Activated CD8-positive, alpha-beta memory T cell treated with anti-CD3 and anti-CD28 coated beads for 4 hours (primary cell): ENCODE measurements around the gene ANKRD44.
"Not testable (repeated sequence)": the region's sequence is repeated elsewhere in the genome, so short reads cannot be mapped to it uniquely, and the experiment has no call there.

Source experiments
- DNase-seq, 2 donors: peaks; one replicate each; pipeline ENCODE4 v3.0.0-alpha.2; 2020; ENCODE audit warnings: low read depth in 2 of 2

The ANKRD44 gene

DNA sequence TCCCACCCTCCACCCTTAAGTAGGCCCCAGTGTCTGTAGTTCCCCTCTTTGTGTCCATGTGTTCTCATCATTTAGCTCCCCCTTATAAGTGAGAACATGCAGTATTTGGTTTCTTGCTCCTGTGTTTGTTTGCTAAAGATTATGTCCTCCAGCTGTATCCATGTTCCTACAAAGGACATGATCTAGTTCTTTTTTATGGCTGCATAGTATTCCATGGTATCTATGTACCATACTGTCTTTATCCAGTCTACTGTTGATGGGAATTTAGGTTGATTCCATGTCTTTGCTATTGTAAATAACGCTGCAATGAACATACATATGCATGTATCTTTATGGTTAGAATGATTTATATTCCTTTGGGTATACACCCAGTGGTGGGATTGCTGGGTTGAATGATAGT lies 233.9 kb downstream of the ANKRD44 start:
- no peak for DNase-seq

DNA sequence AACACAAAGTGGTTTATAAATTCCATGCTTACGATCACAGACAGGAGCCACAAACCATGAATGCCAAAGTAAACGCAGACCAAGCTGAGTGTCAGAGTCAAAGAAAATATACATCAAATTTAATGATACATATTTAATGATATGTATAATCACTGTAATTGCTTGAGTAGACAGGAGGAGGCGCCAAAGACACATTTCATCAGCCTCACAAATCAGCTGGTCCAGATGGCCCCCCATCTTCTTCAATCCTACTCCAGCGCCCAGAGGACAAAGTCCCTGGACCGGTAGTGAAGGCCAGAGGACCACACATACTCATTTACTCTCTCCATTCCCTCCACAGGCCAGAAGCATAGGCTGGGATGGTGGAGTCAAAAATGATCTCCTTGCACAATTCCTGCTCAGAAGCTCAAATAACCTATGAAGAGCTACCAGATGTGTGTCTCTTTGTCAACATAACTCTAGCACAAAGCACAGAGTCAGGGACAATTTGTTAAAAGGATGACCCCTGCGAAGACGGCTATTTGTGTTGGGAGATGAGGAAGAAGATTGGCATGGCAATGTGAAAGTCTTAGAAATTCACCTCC lies 234.7 kb downstream of the ANKRD44 start:
- no peak for DNase-seq

DNA sequence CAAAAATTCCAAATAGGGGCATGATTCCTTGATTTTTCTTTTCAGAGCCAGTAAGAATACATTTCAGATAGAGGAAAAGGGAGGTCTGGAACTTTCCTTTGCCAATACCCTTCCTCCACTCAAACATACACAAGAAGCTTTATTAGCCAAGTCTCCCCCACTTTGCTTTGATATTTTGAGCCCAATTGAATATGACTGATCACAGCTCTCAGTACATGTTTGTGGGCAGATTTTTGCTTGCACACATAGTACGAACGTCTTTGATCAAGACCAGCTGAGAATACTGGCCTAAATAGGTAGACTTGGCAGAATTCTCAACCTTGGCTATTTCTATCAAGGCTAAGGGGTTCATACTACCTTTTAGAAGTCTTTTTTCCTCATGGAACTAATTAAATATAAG lies 235.3 kb downstream of the ANKRD44 start:
- no peak for DNase-seq

DNA sequence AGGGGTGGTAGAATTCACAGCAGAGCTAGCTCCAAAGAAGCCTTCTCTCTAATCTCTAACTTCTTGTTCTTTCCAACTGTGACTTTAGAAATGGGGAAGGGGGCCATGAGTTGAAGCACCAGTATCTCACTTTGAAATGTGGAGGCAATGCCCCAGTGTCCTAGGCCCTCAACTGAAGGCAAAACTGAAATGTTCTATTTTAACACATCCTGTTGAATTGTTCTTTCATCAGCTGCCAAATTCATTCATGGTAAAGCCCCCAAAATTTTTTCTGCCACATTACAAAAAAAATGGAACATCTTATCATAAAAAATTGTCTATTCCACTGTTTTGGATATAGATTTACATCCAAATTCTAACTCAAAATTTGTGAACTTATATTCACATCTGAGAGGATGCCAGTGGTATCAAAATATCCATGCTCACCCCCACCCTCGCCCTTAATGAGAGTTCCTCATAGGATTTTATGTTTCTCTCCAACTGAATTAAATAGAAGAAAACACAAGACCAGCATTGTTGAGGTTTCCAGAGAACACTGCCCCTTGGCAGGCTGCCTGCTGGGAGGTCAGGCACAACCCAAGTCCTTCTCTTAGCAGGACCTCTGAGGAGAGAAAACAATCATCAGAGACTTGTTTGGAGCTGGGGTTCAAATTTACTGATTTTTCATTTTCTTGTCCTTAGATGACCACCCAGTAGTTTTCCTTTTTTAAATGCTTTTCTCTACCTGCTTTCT lies 236.7 kb downstream of the ANKRD44 start:
- DNase-seq: no peak

DNA sequence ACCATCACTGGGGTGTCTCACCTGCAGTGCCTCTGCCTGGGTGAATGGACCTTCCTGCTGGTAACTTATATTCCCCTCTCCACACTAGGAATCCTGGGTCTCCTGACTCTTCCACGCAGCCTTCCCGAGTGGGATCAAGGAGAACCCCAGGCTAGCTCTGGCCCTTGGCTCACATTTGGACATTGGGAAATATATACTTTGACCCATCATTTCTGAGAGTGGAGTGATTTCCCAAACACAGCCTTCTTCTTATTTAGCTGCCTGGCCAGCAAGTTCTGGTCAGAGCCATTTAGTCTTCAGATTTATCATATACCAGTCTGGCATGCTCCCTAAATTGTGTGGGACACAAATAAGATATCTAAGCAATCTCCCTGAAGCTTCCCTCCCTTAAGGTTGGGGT lies 237.3 kb downstream of the ANKRD44 start:
- DNase-seq: no peak

DNA sequence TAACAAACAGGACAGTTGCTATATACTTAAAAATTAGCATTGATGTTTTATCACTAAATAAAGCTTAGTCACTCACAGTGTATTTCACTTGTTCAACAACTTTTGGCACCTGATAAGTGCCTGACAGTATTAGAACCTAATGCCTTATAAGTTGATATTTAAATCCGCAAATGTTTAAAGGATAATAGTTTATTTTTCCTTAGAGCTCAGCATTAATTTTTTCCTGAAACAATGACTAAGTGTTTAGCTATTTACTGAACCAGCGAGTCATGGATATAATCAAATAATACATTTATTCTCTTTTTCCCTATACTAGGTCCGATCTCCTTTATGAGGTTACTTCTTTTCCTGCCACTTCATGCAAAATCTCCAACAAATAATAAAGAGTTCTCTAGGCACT lies 238.0 kb downstream of the ANKRD44 start:
- no peak for DNase-seq

DNA sequence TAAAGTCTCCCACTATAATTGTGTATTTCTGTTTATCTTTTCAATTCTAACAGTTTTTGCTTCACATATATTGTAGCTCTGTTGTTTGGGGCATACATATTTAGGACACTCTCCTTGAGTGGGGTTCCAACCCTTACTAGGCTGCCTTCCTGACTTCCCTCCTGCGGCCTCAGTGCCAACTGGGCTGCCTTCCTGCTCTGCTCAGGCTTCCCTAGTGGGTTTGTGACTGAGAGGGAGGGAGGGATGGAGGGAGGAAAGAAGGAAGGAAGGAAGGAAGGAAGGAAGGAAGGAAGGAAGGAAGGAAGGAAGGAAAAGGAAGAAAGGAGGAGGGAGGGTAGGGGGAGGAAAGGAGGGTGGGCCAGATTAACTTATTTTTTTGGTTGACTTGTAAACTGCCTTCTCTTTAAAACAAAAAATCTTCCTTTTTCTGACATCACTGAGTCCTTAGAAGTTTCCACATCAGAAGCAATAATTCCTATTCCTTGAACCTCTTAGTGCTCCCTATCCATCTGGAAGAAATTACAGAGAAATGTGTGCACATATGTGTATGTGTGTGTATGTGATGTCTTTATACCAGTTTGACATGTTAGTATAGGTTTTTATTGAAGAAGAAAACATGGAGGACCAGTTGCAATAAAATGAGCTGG lies 238.7 kb downstream of the ANKRD44 start:
- DNase-seq: no peak

DNA sequence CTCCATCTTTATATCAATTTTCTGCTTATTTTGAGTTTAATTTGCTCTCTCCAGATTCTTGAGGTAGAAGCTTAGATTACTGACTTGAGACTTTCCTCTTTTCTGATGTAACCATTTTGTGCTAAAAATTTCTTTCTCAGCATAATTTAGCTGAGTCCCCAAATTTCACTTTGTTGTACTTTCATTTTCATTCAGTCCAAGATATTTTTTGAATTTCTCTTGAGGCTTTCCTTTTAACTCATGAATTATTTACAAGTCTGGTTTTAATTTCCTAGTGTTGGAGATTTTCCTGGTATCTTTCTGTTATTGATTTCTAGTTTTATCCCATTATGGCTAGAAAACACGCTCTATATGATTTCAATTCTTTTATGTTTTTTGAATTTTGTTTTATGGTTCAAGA lies 239.4 kb downstream of the ANKRD44 start:
- no peak for DNase-seq

DNA sequence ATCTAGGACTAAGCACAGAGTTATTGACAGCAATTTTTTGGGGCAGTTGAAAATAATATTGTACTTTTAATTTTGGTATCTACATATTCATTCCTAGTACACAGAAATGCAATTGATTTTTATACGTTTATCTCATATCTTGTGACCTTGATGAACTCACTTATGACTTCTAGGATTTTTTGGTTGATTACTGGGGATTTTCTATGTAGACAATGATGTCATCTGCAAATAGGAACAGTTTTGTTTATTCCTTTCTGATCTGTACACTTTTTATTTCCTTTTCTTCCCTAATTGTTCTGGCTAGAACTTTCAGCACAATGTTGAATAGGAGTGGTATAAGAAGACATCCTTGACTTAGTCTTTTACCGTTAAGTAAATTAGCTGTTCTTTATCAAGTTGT lies 240.6 kb downstream of the ANKRD44 start:
- no peak for DNase-seq

DNA sequence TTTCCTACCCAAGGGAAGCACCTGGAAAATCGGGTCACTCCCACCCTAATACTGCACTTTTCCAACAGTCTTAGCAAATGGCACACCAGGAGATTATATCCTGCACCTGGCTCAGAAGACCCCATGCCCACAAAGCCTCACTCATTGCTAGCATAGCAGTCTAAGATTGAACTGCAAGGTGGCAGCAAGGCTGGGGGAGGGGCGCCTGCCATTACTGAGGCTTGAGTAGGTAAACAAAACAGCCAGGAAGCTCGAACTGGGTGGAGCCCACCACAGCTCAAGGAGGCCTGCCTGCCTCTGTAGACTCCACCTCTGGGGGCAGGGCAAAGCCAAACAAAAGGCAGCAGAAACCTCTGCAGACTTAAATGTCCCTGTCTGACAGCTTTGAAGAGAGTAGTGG lies 248.0 kb downstream of the ANKRD44 start:
- not testable (repeated sequence) for DNase-seq

DNA sequence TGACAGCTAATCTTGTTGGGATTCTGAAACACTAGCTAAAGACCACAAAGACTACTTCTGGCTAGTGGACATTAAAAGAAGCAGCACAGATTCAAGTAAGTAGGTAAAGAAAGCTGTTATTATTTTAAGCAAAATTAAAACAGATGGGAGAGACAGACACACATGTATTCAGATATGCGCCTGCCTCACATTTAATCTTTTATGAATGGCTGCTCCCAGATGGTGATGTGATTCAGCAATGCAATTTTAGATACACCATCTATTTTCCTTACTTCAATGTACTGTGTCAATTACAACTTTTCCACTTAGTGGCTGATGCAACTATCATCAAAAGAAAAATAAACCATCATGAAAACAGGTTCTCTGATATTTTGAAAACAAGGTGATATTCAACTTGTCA lies 251.1 kb downstream of the ANKRD44 start:
- no peak for DNase-seq

DNA sequence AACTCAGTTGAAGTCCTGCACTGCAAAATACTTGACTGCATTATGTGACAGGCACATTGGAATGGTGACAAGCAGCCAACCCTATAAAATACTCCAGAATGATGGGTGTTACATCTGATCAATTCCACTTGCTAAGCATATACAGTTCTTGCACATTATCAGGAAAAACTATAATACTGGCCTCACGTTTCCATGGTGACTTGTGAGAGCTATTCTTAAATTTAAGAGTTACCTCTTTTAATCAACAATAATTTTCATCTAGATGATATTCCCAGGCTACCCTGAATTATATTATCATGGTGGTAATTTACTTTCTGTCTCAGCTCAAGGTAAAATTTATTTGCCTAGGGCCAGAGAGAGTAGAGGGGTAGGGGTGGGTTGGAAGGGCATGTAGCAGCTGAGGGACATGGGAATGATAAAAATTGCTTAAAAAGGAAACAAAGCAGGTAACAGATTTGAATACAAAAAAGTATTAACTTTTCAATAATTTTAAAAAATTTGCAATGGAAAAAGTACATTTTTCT lies 251.7 kb downstream of the ANKRD44 start:
- no peak for DNase-seq

DNA sequence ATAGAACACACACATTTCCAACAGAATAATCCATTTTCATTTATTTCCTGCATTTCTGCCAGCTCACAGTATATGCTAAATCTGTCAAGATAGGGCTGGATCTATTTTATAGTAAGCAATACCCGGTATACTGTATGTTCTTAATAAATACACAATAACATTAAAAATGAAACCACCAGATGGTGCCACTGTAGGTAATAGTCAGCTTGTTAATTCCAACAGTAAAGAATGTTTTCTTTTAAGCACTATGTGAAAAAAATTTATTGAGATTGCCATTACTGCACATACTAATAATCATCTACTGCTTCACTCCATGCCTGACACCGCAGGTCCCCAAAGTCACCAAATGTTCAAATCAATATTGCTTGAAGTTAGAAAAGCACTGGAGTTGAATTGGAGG lies 252.6 kb downstream of the ANKRD44 start:
- DNase-seq: no peak

DNA sequence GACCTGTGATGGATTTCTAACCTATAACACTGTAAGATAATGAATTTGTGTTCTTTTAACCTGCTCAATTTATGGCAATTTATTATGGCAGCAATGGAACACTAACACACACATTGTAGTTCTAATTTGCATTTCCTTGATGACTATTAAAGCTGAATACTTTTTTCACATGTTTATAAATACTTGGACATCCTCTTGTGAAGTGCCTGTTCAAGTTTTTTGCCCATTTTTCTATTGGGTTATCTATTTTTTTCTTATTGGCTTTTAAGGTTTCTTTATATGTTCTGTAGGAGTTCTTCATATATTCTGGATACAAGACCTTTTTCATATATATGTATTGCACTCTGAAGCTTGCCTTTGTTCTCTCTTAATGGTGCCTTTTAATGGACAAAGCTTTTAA lies 255.5 kb downstream of the ANKRD44 start:
- no peak for DNase-seq

DNA sequence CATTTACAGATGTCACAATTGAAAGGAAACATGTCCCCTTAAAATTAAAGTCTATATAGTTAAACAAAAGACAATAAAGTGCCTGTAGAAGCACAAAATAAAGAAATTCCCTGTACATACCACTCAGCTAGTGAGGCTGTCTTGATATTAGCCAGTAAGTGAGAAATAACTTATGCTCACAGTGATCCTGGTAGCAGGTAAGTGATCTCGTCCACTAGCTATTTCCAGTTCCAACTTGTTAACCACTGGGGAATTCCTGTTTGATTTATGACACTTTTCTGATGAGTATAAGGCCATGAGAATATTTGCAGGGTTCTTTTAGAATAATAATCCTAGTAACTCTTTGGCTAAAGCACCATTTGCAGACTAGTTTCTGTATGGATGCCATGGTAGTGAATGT lies 256.1 kb downstream of the ANKRD44 start:
- no peak for DNase-seq

DNA sequence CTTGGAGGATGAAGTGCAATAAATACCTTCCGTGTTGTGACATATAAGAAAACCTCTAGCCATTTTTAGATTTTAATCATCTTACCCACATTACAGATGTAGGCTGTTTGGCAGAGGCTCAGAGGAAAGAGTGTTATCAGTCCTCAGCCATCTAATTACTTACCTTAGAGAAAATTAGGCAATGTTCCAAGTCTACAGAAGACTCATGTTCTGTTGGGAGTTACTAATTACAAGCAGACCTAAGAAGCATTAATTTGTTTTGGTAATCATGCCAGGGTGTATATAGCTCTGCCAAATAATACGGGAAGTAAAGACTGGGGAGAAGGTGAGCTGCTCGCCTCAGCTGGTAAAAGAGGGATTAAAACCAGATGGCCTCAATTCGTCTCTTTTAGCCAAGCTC lies 258.2 kb downstream of the ANKRD44 start:
- DNase-seq: no peak

DNA sequence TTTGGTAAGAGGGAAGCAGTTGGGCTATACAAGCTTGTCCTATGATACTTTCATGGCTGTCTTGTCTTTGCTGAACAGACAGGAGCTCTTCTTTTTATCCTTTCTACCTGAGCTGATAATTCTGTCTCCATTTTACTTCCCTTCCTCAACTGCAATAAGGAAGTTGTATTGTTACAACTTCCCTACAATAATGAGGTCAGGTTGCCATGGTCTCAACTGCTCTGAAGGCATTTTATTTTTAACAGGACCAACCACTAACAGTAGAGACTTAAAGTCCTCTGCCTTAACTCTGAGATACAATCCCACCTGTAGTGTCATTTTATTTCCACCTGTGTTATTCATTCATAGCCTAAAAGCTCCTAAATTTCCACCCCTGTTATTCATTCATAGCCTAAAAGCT lies 265.5 kb downstream of the ANKRD44 start:
- DNase-seq: no peak

DNA sequence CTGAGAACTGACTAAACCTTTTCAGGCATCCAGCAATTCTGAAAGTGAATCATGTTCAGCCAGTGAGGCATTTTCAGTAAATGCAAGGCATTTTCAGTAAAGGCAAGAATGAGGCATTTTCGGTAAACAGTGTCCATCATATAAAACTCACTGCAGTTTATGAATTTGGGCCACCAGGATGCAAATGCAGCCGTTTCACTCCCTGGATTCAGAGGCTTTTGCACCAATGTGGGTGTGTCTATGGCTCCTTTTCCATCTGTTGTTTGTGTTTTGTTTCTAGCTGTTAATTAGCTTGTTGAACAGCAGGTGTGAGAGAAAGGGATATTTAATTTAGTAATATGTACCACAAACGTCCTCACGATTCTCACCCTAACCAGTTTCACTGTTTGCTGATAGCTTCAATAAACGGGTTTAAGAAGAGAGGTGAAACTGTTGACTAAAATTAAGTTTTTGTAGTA lies 267.8 kb downstream of the ANKRD44 start:
- no peak for DNase-seq

DNA sequence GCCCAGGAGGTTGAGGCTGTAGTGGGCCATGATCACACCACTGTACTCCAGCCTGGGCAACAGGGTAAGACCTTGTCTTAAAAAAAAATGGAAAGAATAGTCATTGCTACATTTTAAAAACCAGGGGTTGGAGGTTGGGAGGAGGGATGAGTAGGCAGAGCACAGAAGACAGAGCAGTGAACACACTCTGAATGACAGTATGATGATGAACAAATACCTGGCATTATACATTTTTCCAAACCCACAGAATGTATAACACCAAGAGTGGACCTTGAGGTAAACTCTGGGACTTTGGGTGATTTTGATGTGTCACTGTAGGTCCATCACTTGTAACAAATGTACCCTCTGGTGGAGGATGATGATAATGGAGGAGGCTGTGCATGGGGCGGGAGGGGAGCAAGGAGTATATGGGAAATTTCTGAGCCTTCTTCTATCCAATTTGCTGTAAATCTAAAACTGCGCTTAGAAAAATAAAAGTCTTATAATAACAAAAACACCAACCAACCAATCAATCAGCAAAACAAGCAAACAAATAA lies 272.6 kb downstream of the ANKRD44 start:
- DNase-seq: no peak

DNA sequence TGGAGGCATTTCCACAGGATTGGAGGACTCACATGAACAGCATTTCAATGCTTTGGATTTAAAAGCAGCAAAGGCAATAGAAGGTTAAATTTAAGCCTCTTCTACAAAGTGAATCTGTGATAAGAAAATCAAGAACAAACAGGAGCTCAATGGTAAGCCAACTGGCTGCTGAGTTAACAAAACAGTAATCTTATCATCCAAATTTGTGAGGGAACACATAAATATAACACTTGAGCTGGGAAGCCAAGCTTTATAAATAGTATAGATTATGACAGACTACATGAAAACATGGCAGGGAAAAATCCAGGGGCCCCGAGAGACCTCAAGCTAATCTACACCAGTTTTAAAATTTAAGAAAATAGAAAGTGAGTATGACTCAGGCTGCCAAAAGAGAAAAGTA lies 275.6 kb downstream of the ANKRD44 start:
- no peak for DNase-seq

DNA sequence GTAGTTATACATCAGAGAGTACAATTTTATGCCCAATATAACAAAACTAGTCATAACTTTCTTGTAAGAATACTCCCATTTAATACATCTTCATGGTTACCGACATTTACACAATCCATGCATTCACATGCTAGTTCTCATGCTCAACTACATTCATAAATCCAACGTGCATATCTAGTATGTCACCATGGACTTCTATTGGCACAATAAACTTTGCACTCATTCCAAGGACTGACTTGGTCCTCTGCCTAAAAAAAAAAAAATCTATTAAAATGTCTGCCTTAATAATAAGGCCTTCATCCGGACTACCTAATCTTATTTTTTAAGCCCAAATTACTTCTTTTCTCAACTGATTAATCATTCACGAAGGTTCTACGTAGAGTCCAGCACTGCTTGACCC lies 276.3 kb downstream of the ANKRD44 start:
- DNase-seq: no peak

DNA sequence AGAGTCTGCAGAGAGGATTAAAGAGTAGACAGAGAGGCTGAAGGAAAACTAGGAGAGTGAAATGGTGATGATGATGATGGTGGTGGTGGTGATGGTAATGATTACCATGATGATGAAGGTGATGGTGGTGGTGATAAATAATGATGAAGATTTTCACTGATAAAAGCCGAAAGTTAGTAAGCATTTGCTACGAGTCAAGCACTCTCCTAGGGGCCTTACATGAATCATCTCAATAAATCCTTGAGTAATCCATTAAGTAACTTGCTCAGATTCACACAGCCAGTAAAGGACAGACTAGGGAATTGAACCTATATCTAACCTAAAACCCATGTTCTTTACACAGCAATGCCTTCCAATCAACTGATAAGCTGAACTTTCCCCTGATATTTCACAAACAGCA lies 277.4 kb downstream of the ANKRD44 start:
- no peak for DNase-seq

DNA sequence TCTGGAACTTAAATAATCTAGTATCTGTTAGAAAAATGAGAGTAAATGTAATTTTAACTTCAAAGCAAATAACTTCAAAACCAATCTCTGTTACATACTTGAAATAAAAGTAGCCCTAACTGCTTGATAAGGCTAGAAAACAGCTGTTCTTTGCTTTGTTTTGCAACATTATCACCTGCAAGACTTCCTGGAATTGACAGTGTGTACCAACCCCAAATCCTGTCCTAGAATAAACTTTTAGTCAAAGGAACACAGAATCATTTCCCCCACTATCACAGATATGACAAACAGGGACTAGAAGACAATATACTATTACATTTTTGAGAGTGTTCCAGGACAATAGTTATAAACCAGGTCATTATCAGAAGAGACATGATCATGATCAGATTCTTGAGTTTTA lies 278.8 kb downstream of the ANKRD44 start:
- no peak for DNase-seq
